Measurements from ENCODE around the gene FERMT3.
"Not testable (repeated sequence)": the region's sequence is repeated elsewhere in the genome, so short reads cannot be mapped to it uniquely, and the experiment has no call there.

The FERMT3 gene

DNA sequence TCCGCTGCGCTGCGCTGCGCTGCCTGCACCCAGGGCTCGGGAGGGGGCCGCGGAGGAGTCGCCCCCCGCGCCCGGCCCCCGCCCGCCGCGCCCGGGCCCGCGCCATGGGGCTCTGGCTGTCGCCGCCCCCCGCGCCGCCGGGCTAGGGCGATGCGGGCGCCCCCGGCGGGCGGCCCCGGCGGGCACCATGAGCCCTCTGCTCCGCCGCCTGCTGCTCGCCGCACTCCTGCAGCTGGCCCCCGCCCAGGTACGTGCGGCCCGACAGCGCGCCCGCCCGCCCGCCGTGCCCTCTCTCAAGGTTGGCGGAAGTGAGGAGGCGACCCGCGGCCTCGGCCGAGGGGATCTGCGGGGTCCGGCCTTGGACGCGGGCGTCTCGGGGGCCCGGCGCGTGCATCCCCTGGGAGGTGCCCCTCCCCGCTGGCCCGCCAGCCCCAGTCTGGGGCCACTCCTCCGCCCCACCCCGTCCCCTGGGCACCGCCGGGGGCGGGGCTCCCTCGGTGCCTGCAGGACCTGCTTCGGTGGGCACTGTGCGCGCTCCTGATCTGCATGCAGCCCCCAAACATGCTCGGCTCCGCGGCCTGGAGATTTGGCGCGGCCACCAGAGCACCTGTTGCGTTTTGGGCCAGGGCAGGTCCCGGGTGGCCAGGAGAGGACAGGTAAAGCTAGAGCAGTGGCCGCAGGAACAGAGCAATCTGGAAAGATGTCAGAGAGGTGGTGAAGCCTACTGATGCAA lies 28.3 kb downstream of the FERMT3 start:
- DNase-seq (ENCODE audit: low read depth, low spot score): no peak

DNA sequence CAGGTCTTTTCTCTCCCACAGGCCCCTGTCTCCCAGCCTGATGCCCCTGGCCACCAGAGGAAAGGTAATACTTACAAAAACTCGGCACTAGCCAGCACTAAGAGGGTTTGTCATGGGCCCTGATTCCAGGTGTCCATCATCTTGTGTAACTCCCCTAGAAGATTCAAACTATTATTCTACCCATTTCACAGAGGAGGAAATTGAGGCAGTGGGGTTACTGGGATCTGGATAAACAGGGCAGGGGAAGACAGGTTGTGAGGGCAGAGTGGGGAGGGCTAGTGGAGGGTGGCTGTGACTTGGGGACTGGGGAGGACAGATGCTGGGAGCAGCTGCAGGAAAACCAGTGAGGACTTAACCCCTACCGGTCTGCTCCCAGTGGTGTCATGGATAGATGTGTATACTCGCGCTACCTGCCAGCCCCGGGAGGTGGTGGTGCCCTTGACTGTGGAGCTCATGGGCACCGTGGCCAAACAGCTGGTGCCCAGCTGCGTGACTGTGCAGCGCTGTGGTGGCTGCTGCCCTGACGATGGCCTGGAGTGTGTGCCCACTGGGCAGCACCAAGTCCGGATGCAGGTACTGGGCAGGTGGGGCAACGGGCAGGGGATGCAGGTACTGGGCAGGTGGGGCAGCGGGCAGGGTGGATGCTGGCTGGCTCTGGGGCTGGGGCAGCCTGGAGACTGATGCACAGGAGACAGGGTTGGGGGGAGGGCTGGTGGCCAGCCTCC lies 29.1 kb downstream of the FERMT3 start:
- DNase-seq (ENCODE audit: low read depth, low spot score): no peak

DNA sequence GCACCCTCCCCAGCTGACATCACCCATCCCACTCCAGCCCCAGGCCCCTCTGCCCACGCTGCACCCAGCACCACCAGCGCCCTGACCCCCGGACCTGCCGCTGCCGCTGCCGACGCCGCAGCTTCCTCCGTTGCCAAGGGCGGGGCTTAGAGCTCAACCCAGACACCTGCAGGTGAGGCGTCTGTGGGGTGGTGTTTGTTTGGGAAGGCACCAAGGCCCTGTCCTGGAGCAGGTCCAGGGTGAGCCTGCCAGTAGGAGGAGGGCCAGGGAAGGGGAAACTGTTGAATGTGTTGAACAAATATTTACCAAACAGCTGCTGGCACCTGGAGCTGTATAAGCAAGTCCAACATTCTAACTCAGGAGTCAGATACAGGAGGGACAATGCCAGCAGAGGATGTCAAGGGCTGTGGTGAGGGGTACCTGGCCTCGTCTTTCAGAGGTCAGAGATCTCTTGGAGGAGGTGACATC lies 31.0 kb downstream of the FERMT3 start:
- no peak for DNase-seq (ENCODE audit: low read depth, low spot score)

DNA sequence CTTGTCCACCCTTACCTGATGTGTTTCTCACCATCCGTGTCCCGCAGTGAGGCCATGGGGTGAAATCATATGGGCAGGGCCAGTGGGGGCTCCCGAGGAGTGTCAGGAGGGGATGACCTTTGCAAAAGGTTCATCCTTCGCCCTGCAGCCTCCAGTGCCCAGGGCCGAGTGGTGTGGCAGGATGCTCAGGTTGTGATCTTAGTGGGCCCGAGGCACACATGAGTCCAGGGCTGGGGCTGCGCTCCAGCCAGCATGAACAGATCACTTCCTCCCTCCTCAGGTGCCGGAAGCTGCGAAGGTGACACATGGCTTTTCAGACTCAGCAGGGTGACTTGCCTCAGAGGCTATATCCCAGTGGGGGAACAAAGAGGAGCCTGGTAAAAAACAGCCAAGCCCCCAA lies 31.6 kb downstream of the FERMT3 start:
- DNase-seq (ENCODE audit: low read depth, low spot score): no peak

DNA sequence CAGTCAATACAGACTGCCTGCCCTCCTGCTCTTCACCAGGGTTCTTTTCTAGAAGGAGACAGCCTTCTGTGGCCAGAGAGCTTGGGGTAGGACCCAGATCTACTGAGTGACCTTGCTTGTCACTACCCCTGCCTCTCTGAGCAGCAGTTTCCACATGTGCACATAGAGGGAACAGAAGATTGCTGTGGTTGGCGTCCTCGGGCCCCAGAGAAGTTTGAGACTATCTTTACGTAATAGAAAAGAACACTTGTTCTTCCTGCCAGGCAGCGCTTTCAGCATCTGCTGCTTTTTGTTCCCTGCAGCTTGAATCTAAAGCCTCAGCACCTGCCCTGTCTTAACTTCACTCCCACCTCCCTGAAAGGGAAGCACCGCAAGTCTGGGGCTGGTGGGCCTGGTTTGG lies 32.5 kb downstream of the FERMT3 start:
- no peak for DNase-seq (ENCODE audit: low read depth, low spot score)

DNA sequence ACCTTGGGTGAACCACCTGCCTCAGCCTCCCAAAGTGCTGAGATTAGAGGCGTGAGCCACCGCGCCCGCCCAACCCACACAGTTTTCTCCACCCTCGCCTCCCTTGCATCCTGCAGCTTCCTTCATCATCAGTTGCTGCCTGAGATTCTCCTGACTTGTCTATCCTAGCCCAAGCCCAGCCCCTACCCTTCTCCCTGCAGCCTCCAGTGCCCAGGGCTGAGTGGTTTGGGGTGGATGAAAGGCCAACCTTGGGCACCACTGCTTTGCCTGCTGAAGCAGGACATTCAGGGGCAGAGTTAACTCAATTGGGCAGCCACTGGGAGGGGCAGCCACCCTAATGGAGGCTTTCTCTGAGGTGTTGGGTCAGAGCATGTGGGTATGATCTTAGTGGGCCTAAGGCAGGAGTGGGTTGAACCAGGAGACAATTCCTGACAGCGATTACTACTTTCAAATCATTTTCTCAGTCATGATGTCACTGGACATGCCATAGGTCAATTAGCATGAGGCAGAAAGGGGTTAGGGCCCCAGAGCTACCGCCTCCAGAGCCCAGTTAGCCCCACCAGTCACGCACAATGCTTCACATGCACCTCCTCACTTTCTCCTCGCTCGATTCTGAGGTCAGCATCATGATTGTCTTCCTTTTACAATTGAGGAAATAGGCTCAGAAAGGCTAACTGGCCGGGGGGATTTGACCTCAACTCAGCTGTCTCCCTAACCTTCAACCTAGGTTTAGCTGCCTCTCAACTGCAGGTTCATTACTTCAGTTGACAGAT lies 33.3 kb downstream of the FERMT3 start:
- DNase-seq (ENCODE audit: low read depth, low spot score): no peak

DNA sequence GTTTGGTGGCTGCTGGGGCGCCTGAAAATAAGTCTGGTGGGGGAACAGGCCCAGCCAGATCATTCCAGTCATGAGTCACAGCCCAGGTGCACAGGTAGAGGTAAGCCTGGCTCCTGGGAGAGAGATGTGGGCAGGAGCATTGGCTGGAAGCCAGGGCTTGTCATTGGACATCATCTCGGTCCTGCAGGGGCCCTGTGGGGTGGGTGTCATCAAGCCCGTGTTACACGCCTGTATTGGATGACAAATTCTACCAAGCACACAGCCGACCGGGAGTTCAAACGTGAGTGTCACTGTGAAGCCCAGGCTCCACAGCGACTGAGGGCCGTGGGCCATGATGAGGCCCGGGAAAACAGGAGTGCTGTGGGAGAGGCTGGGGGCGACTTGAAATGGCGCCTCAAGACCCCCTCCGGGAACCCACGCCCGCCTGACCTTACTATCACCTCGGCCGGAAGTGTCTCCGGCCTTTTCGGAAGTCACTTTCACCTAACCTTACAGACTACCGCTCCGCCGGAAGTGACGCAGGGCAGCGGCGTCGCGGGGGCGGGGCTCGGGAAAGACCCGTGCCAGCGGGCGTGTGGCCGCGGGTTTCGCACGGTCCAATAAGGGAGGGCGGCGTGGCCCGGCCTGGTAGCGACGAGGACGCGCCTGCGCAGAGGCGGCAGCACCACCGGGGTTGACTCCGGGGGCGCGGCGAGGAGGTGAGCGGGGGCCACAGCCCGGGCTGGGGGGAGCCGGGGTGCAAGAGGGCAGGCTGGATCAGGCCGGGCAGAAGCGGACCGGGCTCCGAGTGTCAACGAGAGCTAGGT lies 34.1 kb downstream of the FERMT3 start, which contains the start of gene FKBP2:
Gene FKBP2 (plus strand): TSS at position 661 of the 806 bp plus-strand sequence. CDS start 1,293 bp downstream, outside the sequence.
- DNase-seq (ENCODE audit: low read depth, low spot score): peak; percentile 94

DNA sequence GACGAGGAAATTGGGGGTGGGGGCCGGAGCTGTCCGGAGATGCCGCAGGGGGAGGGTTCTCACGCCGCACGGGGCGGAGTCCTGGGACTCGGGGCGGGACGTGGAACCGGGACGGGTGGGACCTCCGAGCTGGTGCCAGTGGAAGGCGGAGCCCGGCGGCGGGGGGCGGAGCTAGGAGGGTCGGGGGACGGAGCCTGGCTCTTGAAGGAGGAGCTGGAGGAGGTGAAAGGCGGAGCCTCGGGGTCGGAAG lies 34.6 kb downstream of the FERMT3 start:
- DNase-seq (ENCODE audit: low read depth, low spot score): peak; percentile 99

DNA sequence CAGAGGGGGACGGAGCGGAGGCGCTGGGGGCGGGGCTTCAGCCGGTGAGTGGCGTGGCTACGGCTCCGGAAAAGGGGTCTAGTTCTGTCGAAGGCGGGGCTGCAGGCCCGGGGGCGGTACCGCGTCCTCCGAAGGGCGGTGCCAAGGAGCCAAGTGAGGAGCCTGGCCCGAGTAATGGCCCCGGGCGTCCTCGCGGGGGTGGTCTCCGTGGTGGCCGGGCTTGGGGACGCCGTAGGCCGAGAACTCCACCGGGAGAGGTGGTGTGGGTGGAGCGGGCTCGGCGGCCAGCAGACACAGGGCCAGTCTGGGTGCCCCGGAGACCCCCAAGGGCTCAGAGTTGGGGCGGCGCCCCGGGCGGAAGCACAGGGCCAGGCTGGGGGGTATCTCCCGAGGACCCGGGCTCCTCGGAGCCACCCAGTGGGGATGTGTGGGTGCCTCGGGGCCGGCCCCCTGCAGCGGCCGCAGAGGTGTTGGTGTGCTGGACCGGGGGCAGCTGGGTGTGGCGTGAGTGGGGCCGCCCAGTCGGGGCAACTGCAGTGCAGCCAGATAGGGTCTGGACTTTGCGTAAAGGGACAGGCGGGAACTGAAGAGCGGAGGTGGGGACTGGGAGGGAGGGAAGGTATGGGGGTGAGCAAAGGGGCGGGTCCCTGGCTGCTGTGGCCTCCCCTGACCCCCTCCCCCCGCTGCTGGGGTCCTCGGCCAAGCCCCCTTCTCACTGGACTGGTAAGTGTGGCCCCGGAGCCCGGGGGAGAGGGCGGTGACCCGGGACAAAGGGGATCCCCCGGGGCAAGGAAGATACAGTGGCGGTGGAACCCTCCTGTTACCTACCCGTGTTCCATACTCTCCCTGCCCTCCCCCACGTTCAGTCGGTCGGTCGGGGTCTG lies 35.2 kb downstream of the FERMT3 start:
- DNase-seq (ENCODE audit: low read depth, low spot score): no peak

DNA sequence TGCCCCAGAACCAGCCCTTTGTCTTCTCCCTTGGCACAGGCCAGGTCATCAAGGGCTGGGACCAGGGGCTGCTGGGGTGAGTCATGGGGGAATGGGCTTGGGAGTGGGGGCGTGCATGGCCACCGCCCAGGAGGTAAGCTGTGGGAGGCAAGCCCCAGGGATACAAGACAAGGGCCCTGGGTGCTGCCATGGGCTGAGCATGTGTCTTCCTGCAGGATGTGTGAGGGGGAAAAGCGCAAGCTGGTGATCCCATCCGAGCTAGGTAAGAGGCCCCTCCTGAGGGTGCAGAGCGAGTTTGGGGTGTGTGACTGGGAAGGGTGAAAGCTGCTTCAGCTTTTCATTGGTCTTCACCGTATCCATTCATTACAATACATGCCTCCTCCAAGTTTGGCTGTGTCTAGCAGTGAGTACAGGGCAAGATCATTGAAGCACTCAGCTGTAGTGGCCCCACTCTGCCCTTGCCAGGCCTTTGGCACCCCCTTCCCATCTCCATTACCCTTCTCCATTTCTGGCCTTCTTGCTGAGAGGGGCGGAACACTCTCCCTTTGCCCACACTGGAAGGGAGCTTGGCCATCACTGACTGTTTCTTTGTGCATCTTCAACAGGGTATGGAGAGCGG lies 36.8 kb downstream of the FERMT3 start:
- no peak for DNase-seq (ENCODE audit: low read depth, low spot score)

DNA sequence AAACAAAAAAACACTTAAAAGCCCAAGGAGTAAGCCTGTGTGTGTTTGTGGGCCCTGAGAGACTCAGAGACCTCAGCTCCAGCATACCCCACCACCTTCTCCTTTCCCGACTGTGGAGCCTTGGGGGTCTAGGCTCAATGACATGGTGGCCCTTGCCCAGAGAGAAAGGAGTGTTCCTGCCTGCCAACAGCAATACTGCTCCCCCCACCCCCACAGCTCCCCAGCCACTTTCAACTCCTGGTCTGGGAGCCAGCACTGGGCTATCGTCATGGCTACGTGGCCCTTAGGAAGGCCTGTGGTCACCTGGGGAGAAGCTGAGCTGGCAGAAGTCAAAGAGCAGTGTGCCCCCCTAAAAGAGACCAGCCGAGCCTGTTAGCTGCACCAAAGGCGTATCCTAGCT lies 37.6 kb downstream of the FERMT3 start:
- no peak for DNase-seq (ENCODE audit: low read depth, low spot score)

DNA sequence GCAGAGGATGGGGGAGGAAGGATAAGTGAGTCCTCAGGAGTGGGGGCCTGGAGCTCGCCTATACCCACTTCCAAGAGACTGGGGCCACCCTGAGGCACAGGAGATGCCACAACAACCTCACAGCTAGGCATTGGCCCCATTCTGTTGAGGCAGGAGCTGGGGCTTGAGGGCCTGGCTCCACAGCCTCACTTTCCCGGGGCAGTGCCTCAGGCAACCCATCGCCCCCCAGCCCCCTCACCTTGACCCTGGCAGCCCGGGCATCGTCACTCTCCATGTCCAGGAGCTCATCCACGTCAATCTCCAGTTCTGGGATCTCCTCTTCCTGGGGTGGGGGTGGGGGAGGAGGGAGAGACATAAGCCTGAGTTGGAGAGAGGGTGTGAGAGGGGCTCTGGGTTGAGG lies 38.4 kb downstream of the FERMT3 start:
- DNase-seq (ENCODE audit: low read depth, low spot score): no peak

DNA sequence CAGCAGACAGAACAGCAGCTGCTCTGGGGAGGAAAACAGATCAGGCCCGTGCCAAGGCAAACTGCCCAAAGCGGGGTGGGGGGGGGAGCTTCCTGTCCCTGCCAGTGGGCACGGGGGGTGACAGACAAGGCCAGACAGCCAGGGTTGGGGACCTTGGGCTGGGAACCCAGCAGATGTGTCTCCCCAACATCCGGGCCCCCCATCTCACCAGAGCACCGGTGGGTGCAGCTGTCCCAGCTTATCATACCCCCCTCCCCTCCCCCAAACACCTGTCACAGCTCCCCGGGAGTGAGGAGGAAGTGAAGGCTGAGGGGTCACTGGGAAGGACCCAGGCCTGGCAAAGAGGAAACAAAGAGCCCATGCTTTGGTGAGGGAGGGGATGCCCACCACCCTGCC lies 38.9 kb downstream of the FERMT3 start:
- DNase-seq (ENCODE audit: low read depth, low spot score): no peak

DNA sequence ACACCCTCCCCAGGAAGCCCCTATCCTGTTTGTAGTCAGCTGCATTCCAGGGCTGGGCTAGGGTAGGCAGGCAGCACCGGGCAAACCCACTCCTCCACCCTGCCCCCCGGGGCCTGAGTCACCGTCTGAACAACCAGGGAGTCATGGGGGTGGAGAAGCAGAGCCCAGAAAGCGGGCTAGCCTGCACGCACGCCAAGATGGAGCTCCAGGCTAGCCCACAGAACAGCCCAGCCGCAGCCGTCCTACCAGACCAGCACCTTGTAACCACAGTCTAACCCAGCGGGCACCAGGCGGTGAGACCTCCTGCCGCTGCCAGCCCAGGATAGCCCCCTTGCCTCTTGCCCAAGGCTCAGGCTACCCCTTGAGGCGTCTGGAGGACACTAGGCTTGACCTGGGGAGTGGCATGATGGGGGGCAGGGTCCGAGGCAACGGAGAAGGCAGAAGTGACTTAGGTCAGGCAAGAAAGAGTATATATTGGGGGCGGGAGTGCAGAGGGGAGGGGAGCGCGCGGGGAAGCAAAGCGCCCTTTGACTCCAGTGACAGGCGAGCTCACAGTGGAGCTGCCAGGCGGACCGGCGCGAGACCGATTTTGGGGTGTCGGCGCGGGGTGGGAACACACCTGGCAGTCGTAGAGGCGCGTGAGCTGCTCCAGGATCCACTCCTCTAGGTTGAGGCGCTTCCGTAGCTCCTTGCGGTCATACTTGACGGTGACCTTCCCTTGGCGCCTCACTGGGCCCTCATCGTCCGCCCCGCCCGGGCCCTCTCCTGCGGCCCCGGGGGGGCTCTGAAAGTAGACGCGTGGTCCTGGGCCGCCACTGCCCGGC lies 39.5 kb downstream of the FERMT3 start:
- DNase-seq (ENCODE audit: low read depth, low spot score): no peak

DNA sequence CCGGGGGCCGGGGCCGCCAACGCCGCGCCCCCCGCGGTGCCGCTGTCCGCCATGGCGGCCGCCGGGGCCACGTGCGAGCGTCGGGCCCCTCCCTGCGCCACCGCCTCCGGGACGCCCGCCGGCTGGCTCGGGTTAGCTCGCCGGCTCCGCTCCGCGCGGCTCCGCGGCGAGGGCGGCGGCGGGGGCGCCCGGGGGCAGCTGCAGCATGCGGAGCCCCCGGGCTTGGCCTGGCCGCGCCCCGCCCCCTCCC lies 40.0 kb downstream of the FERMT3 start:
- DNase-seq (ENCODE audit: low read depth, low spot score): not testable (repeated sequence)

DNA sequence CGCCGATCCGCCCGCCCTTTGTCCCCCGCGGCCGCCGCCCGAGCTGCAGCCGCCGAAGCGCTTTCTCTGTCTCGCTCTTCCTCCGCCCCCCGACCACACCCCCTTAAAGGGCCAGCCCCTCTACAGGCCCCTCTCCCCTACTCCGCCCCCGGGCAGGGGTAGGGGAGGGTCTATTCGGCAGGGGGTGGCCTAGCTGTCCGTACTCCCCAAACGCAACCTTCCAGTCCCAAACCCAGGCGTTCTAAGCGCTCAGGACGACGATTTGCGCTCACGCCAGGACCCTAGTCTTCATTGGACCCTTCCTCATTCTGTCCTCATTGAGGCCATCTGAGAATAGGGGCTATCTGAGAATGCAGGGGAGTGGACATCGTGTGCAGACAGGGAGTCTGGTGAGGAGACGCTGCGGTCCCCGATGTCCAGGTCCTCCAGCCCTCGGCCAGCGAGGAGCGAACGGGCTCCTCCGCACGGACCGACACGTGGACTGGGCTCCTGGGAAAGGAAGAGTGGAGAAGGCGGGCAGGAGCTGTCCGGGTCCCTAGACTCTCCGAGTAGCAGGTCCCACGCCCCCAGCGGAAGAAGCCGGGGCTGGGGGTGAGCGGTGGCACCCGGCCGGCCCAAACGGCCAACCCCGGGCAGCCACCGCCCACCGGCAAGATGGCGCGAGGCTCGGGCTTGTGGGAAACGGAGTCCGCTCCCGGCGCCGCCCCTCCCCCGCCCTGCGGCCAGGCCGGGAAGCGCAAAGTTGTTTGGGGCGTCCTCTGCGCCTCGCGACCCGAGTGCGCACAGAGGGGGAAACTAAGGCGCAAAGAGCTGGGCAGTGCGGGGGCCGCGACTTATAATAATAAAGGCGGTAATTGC lies 40.6 kb downstream of the FERMT3 start, which contains the start of gene PPP1R14B:
Gene PPP1R14B (minus strand): TSS at position 73 of the 858 bp plus-strand sequence. CDS start 270 bp downstream, outside the sequence.
- DNase-seq (ENCODE audit: low read depth, low spot score): peak; percentile 45

DNA sequence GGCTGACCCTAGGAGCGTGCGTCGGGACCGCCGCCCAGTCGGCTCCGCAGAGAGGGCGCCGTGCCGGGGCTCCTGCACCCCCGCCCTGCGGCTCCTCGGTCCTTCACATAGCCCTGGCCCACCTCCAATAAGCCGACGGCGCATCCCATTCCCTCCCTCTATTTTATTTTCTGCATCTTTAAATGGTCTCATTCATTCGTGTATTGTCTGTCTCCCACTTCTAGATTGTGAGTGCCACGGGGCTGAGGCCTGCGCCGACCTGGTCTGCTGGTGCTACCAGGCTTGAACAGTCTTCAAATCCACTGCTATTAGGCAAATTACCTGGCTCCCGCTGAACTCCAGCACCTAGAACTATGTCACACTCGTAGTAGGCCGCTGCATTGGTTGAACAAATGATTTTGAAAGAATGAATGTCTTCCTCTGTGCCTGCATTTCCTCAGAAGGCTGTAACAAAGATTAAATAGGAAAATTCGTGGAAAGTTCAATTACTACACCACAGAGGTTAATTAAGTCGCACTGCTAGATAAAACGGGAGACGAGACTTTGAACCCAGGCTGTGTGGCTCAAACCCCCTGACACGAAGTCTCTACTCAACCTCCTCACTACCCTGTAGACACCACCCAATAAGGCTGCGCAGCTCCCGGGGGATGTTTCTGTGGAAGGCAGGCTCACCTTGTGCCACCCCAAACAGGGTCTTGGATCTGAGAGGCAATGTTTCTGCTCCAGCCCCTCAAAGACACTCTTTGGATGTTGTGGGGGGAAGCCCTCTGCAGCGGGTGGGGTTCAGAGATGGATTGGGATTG lies 41.4 kb downstream of the FERMT3 start:
- DNase-seq (ENCODE audit: low read depth, low spot score): no peak

DNA sequence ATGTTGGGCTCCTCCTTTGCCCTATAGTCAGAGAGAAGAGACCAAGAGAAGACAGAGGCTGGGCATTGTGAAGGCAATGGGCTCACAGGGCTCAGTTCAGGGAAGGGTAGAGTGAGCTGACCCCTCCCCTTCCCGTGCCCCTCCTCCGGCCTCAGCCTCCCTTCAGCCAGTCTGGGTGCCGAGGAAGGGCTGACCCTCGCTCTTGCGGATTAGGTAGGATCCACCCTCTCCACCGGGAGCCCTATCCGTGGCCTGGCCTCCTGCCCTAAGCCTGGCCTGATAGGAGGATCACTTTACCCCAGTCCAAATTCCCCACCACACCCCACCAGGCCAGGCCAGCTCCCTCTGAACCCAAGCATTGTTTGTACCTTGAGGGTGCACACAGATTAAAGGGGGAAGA lies 42.1 kb downstream of the FERMT3 start:
- no peak for DNase-seq (ENCODE audit: low read depth, low spot score)

Data from brain pericyte (primary cell).